Transverse colon (tissue), 4 donors: ENCODE results near the gene ABHD8. TPM values are rescaled to one million over a fixed set of nuclear protein-coding genes. Genes with fewer than 3 reads are reported as not detected.
A peak's percentile ranks its signal among the peaks of the same experiment; 100 is the strongest.
"Not testable (repeated sequence)": the region's sequence is repeated elsewhere in the genome, so short reads cannot be mapped to it uniquely, and the experiment has no call there.

Experiments
- DNase-seq: peaks from one replicate; pipeline ENCODE4 v3.0.0-alpha.2; 2019
- H3K27ac ChIP-seq, 4 donors: fragments of 200-600 bp; sonication (generic); 2 replicates each; pipeline ENCODE4 v1.5.1; 2016 to 2018; ENCODE audit warnings: inconsistent platforms in 4 of 4
- H3K27me3 ChIP-seq: fragments of 200-600 bp; sonication (generic); 2 replicates; pipeline ENCODE4 v1.5.1; 2017; ENCODE audit warnings: inconsistent platforms
- H3K36me3 ChIP-seq, 4 donors: fragments of 200-600 bp; sonication (generic); 2 replicates each; pipeline ENCODE4 v1.5.1; 2017 to 2019; ENCODE audit warnings: inconsistent platforms in 4 of 4
- H3K4me1 ChIP-seq, 4 donors: fragments of 200-600 bp; sonication (generic); 2 replicates each; pipeline ENCODE4 v1.5.1; 2017 to 2020; ENCODE audit warnings: inconsistent platforms in 4 of 4
- H3K4me3 ChIP-seq, 4 donors: fragments of 200-600 bp; sonication (generic); 1 replicate in 1 of 4; 2 replicates in 3 of 4; pipeline versions ENCODE4 v1.5.1 to v1.6.1; 2017 to 2019; ENCODE audit warnings: inconsistent platforms in 4 of 4
- H3K9me3 ChIP-seq, 2 donors: fragments of 200-600 bp; sonication (generic); 2 replicates each; pipeline ENCODE4 v1.5.1; 2017 to 2019; ENCODE audit warnings: inconsistent platforms in 2 of 2
- CTCF ChIP-seq, 5 experiments: fragments of 200-600 bp in 3 of 5; fragments of 450-650 bp in 2 of 5; sonication (generic) in 3 of 5; IDR thresholded peaks; 1 replicate in 2 of 5; 2 replicates in 3 of 5; pipeline ENCODE4 v1.5.1; 2016 to 2017; ENCODE audit warnings: antibody characterized with exemption in 5 of 5, inconsistent platforms in 3 of 5, mild to moderate bottlenecking in 2 of 5, moderate library complexity in 1 of 5
- EP300 ChIP-seq: sonication (generic); formaldehyde crosslinking; IDR thresholded peaks from one replicate; pipeline ENCODE4 v1.6.1; 2017; ENCODE audit warnings: antibody characterized with exemption, low read depth
- POLR2A ChIP-seq: fragments of 450-650 bp; IDR thresholded peaks from one replicate; pipeline ENCODE4 v1.6.1; 2016; ENCODE audit warnings: antibody characterized with exemption, mild to moderate bottlenecking, moderate library complexity
- POLR2AphosphoS5 ChIP-seq, 3 donors: sonication (generic); formaldehyde crosslinking; IDR thresholded peaks; one replicate each; pipeline ENCODE4 v1.6.1; 2016; ENCODE audit warnings: antibody characterized with exemption in 3 of 3
- WGBS, 2 donors: methylation state at CpG; one replicate each; pipeline ENCODE4 v1.1.5; 2018; ENCODE audit warnings: low coverage in 1 of 2; 5-methylcytosine and 5-hydroxymethylcytosine counted together
- in situ Hi-C, 4 donors: fragments of 200-750 bp; cut with MboI; loops; one replicate each; pipeline versions ENCODE4 v1.15.0 to v1.15.1; 2017; ENCODE audit warnings: low sequenced_read_pairs in 3 of 4, low pct_ligation_motif_present in 1 of 4, low pct_unique_long_range_greater_than_20kb in 1 of 4
- intact Hi-C: fragments of 100-400 bp; cut with DNase I; formaldehyde crosslinking; loops from one replicate; pipeline ENCODE4 v1.15.1; 2023; ENCODE audit warnings: low total_unique reads
- total RNA-seq, 4 donors: library from RNA; depleted of rRNA; stranded (reverse); fragments of >200 nt; gene quantifications; one replicate each; pipeline ENCODE4 v1.1.0, GENCODE V29; 2016

Gene ABHD8
- total RNA-seq, 4 donors from 2014 or later = 6.0 to 14.1 (median 9.1) TPM

- Histone ChIP-seq H3K4me1 (no peaks in the 10 kb centered on the region), H3K27me3 (no peaks in the 10 kb centered on the region), H3K27ac (no peak overlapping the region), H3K9me3 (no peaks in the 10 kb centered on the region), H3K36me3 (peaks cover 0 to 39% (median 9%) of the 10 kb centered on the region in 4 donors), H3K4me3 (no peak overlapping the region)
- 96 to 97% methylated on average over 7 to 19 of the region's 19 CpGs for WGBS, 2 donors
- intact Hi-C loops = no loop called here
- in situ Hi-C loops = loop anchor here in 2 of 4 donors (25.0 kb wide), 2 partner anchors 213 to 513 kb away; no protein-coding TSS in a partner anchor
- TF ChIP-seq CTCF (IDR thresholded peaks at IDR 0.05) (no peak), EP300 (no peak), POLR2A (no peak), POLR2AphosphoS5 (IDR thresholded peaks at IDR 0.05) (no peak)
- DNase-seq = no peak
Observed at GRCh38 chr19:17275441-17276175, 27.6 kb downstream of the ABHD8 start.

GRCh38 chr19:17274892-17275291 is 28.3 kb downstream of the ABHD8 start:
- H3K4me3 ChIP-seq, H3K27me3 ChIP-seq, H3K9me3 ChIP-seq, H3K27ac ChIP-seq, H3K4me1 ChIP-seq, intact Hi-C loops, DNase-seq: not testable (repeated sequence)
- peaks cover 0 to 39% (median 9%) of the 10 kb centered on the region in 4 donors for H3K36me3 ChIP-seq
- WGBS, 2 donors = 92 to 95% methylated on average over 3 of the region's 3 CpGs
- in situ Hi-C loops = loop anchor here in 2 of 4 donors (25.0 kb wide), 2 partner anchors 213 to 513 kb away; no protein-coding TSS in a partner anchor

- no peak for DNase-seq
- in situ Hi-C loops = no loop called here
- Histone ChIP-seq H3K4me3 (no peak overlapping the region), H3K4me1 (peaks cover 8 to 18% (median 12%) of the 10 kb centered on the region in 4 donors), H3K27me3 (no peaks in the 10 kb centered on the region), H3K9me3 (no peaks in the 10 kb centered on the region), H3K36me3 (peaks cover 0 to 26% (median 3%) of the 10 kb centered on the region in 4 donors), H3K27ac (no peak overlapping the region)
- TF ChIP-seq POLR2AphosphoS5 (IDR thresholded peaks at IDR 0.05) (no peak), CTCF (IDR thresholded peaks at IDR 0.05) (no peak)
- WGBS, 2 donors = 91% methylated on average over 13 of the region's 13 CpGs; no CpG with 5 or more reads in 1 of the 2 donors
- intact Hi-C loops = no loop called here
Observed at GRCh38 chr19:17268754-17269153, 34.5 kb downstream of the ABHD8 start.

GRCh38 chr19:17266975-17267788 is 36.0 kb downstream of the ABHD8 start, which contains the start of gene BABAM1:
BABAM1 (plus strand) TSS chr19:17267443; CDS start chr19:17268807, 1,364 bp downstream.
- TF ChIP-seq POLR2A (peak; percentile 32), EP300 (no peak), CTCF (IDR thresholded peaks at IDR 0.05) (no peak), POLR2AphosphoS5 (IDR thresholded peaks at IDR 0.05) (peak; percentile 59 to 63 (median 62))
- 1 to 4% methylated on average over 9 to 27 of the region's 27 CpGs for WGBS, 2 donors
- in situ Hi-C loops = no loop called here
- DNase-seq = peak; percentile 97
- no peaks in the 10 kb centered on the region for H3K27me3 ChIP-seq
- H3K4me1 ChIP-seq = peaks cover 8 to 18% (median 12%) of the 10 kb centered on the region in 4 donors
- H3K4me3 ChIP-seq = peak within 1 kb of the TSS; percentile 63 to 94 (median 82)
- peak within 1 kb of the TSS; percentile 82 to 86 (median 84) for H3K27ac ChIP-seq
- peaks cover 0 to 13% (median 3%) of the 10 kb centered on the region in 4 donors for H3K36me3 ChIP-seq
- intact Hi-C loops = no loop called here
- H3K9me3 ChIP-seq = no peaks in the 10 kb centered on the region
